ENCODE data around the gene C1QTNF2. TPM values are rescaled to one million over a fixed set of nuclear protein-coding genes. Genes with fewer than 3 reads are reported as not detected.

Gene C1QTNF2
- total and polyA plus RNA-seq, 2 of the 13 experiments (the other 11 are each of a cell fraction or from before 2014, with no cell fraction given), result not detected

DNA sequence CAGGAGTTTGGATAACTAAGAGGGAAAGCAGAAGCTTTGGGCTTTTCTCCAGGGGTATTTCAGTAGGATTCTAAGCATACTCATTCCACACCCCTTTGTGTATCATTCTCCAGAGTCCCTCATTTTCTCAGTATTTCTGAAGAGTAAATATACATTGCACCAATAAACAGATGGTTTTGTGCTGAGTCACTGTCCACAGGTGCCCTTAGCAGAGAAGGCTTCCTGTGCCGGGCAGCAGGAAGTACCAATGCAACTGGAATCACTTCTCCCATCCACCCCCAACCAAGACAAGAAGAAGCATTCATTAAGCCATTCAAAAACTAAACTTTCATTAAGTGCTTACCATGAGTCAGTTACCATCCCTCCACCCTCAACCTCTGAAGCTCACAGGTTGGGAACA lies 54.5 kb downstream of the C1QTNF2 start (continued):
- TF ChIP-seq PBX3 (CRISPR knock-in tag; IDR thresholded peaks at IDR 0.05; ENCODE audit: borderline replicate concordance), result no peak
- no peak for TF ChIP-seq ONECUT2 (CRISPR knock-in tag; IDR thresholded peaks at IDR 0.05)
- no peak for TF ChIP-seq ZBTB43 (CRISPR knock-in tag; conservative IDR thresholded peaks at IDR 0.05)
- TF ChIP-seq, protein P1, sequence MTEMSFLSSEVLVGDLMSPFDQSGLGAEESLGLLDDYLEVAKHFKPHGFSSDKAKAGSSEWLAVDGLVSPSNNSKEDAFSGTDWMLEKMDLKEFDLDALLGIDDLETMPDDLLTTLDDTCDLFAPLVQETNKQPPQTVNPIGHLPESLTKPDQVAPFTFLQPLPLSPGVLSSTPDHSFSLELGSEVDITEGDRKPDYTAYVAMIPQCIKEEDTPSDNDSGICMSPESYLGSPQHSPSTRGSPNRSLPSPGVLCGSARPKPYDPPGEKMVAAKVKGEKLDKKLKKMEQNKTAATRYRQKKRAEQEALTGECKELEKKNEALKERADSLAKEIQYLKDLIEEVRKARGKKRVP (CRISPR knock-in tag; IDR thresholded peaks at IDR 0.05), result peak in 1 of 2 experiments; percentile 87; a peak in 2 of 4 replicates
- TF ChIP-seq, protein P2, sequence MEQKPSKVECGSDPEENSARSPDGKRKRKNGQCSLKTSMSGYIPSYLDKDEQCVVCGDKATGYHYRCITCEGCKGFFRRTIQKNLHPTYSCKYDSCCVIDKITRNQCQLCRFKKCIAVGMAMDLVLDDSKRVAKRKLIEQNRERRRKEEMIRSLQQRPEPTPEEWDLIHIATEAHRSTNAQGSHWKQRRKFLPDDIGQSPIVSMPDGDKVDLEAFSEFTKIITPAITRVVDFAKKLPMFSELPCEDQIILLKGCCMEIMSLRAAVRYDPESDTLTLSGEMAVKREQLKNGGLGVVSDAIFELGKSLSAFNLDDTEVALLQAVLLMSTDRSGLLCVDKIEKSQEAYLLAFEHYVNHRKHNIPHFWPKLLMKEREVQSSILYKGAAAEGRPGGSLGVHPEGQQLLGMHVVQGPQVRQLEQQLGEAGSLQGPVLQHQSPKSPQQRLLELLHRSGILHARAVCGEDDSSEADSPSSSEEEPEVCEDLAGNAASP (CRISPR knock-in tag; IDR thresholded peaks at IDR 0.05; ENCODE audit: borderline replicate concordance), result 0 out of 2 replicates have a peak, but pooled peaks have one; percentile 11
- TF ChIP-seq ZNF678 (CRISPR knock-in tag; IDR thresholded peaks at IDR 0.05), result no peak
- TF ChIP-seq TOPORS (CRISPR knock-in tag; IDR thresholded peaks at IDR 0.05), result no peak
- no peak for TF ChIP-seq ZNF207 (IDR thresholded peaks at IDR 0.05; ENCODE audit: borderline replicate concordance)
- TF ChIP-seq ZC3H13 (CRISPR knock-in tag; IDR thresholded peaks at IDR 0.05), result no peak
- no peak for TF ChIP-seq SYNCRIP (IDR thresholded peaks at IDR 0.05; ENCODE audit: insufficient read depth, low read depth, low read length)
- TF ChIP-seq, protein P3, sequence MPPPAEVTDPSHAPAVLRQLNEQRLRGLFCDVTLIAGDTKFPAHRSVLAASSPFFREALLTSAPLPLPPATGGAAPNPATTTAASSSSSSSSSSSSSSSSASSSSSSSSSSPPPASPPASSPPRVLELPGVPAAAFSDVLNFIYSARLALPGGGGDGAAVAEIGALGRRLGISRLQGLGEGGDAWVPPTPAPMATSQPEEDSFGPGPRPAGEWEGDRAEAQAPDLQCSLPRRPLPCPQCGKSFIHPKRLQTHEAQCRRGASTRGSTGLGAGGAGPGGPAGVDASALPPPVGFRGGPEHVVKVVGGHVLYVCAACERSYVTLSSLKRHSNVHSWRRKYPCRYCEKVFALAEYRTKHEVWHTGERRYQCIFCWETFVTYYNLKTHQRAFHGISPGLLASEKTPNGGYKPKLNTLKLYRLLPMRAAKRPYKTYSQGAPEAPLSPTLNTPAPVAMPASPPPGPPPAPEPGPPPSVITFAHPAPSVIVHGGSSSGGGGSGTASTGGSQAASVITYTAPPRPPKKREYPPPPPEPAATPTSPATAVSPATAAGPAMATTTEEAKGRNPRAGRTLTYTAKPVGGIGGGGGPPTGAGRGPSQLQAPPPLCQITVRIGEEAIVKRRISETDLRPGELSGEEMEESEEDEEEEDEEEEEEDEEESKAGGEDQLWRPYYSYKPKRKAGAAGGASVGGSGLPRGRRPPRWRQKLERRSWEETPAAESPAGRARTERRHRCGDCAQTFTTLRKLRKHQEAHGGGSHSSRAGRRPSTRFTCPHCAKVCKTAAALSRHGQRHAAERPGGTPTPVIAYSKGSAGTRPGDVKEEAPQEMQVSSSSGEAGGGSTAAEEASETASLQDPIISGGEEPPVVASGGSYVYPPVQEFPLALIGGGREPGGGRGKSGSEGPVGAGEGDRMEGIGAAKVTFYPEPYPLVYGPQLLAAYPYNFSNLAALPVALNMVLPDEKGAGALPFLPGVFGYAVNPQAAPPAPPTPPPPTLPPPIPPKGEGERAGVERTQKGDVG (CRISPR knock-in tag; IDR thresholded peaks at IDR 0.05; ENCODE audit: borderline replicate concordance), result no peak
- no peak for TF ChIP-seq HOXA5 (CRISPR knock-in tag; IDR thresholded peaks at IDR 0.05)
- no peak for TF ChIP-seq FLYWCH1 (CRISPR knock-in tag; IDR thresholded peaks at IDR 0.05)
- TF ChIP-seq IRX3 (CRISPR knock-in tag; IDR thresholded peaks at IDR 0.05; ENCODE audit: borderline replicate concordance, low read depth), result no peak
- peak; percentile 84 for TF ChIP-seq ARID5B (CRISPR knock-in tag; IDR thresholded peaks at IDR 0.05)
- TF ChIP-seq ZNF180 (CRISPR knock-in tag; IDR thresholded peaks at IDR 0.05; ENCODE audit: borderline replicate concordance, low read depth), result no peak
- TF ChIP-seq ZFP36L2 (CRISPR knock-in tag; IDR thresholded peaks at IDR 0.05), result no peak
- no peak for TF ChIP-seq TRIM24 (CRISPR knock-in tag; IDR thresholded peaks at IDR 0.05)
